A549 (cell line): ENCODE results near the gene LRRC73. TPM values are rescaled to one million over a fixed set of nuclear protein-coding genes. Genes with fewer than 3 reads are reported as not detected.

Experiments
- ATAC-seq, 2 experiments: fragments of 200-7000 bp in 1 of 2; fragments of >200 bp in 1 of 2; cut with Nextera tagmentation in 1 of 2; cut with Tn5 transposase in 1 of 2; 3 replicates each; pipeline versions ENCODE4 v1.8.0 to v1.9.1; 2018 to 2020; ENCODE audit warnings: mild to moderate bottlenecking in 1 of 2, moderate library complexity in 1 of 2
- CTCF ChIA-PET: fragments of 300-600 bp; sonication (Branson Sonifier 250); formaldehyde crosslinking; extraction: SDS; loops from one replicate; lab custom pipeline; 2021; ENCODE audit warnings: antibody characterized with exemption, inconsistent platforms; lab: Yijun Ruan, JAX
- POLR2A ChIA-PET: fragments of 350-600 bp; formaldehyde crosslinking; extraction: SDS; loops from one replicate; lab custom pipeline; 2021; ENCODE audit warnings: antibody characterized with exemption, inconsistent platforms; lab: Yijun Ruan, JAX
- DNase-seq, 2 experiments: peaks; one replicate each; pipeline versions ENCODE4 v3.0.0 to v3.0.0-alpha.2; 2011 to 2016; ENCODE audit warnings: low read depth in 1 of 2, low spot score in 1 of 2
- FAIRE-seq: peaks from 2 replicates; lab custom pipeline; 2011; peaks lifted over from hg19 to GRCh38; lab: Jason Lieb, UNC
- H3K27ac ChIP-seq, 2 experiments: fragments of >200 bp; sonication (Bioruptor Twin); formaldehyde crosslinking; 3 replicates each; pipeline ENCODE4 v1.5.1; 2016 to 2017
- H3K4me1 ChIP-seq: fragments of >200 bp; sonication (Bioruptor Twin); formaldehyde crosslinking; 3 replicates; pipeline ENCODE4 v1.6.1; 2016
- H3K4me2 ChIP-seq: fragments of >200 bp; sonication (Bioruptor Twin); formaldehyde crosslinking; 3 replicates; pipeline ENCODE4 v1.6.1; 2016
- H3K4me3 ChIP-seq: fragments of >200 bp; sonication (Bioruptor Twin); formaldehyde crosslinking; 3 replicates; pipeline ENCODE4 v1.5.1; 2016
- H3K9me3 ChIP-seq: fragments of >200 bp; sonication (Bioruptor Twin); formaldehyde crosslinking; 3 replicates; pipeline ENCODE4 v1.6.1; 2016
- ATOH8 ChIP-seq: fragments of 250-450 bp; sonication (Bioruptor Pico); IDR thresholded peaks from 2 replicates; pipeline ENCODE4 v1.5.0; 2020; ENCODE audit warnings: low read depth, mild to moderate bottlenecking, moderate library complexity
- CEBPB ChIP-seq, 2 experiments: fragments of >200 bp in 1 of 2; sonication (Bioruptor Twin) in 1 of 2; formaldehyde crosslinking in 1 of 2; IDR thresholded peaks; 2 replicates each; pipeline ENCODE4 v1.6.1; 2012 to 2016
- CHD2 ChIP-seq: fragments of 150-350 bp; IDR thresholded peaks from 2 replicates; pipeline ENCODE4 v1.6.1; 2014; ENCODE audit warnings: low read length; ENCODE audit not compliant: partially characterized antibody
- CHD4 ChIP-seq: fragments of 200-600 bp; sonication (generic); IDR thresholded peaks from 2 replicates; pipeline ENCODE4 v1.6.1; 2016; ENCODE audit warnings: antibody characterized with exemption, mild to moderate bottlenecking, borderline replicate concordance
- EHF ChIP-seq: fragments of 250-450 bp; sonication (Bioruptor Pico); IDR thresholded peaks from 2 replicates; pipeline ENCODE4 v1.5.0; 2020; ENCODE audit warnings: mild to moderate bottlenecking
- ESRRA ChIP-seq: fragments of 150-350 bp; IDR thresholded peaks from 2 replicates; pipeline ENCODE4 v1.6.1; 2014; ENCODE audit warnings: mild to moderate bottlenecking, low read length, borderline replicate concordance
- FOSB ChIP-seq: fragments of 250-450 bp; sonication (Bioruptor Pico); IDR thresholded peaks from 2 replicates; pipeline ENCODE4 v1.5.0; 2020; ENCODE audit warnings: mild to moderate bottlenecking, moderate library complexity
- FOSL2 ChIP-seq, 2 experiments: fragments of 450-650 bp in 1 of 2; fragments of >200 bp in 1 of 2; sonication (Bioruptor Twin) in 1 of 2; formaldehyde crosslinking; IDR thresholded peaks; 2 replicates each; pipeline versions ENCODE4 v1.5.0 to v1.6.1; 2016 to 2020; ENCODE audit warnings: mild to moderate bottlenecking in 1 of 2, moderate library complexity in 1 of 2
- GATA3 ChIP-seq: IDR thresholded peaks from 2 replicates; pipeline ENCODE4 v1.6.1; 2012; ENCODE audit warnings: borderline replicate concordance
- HDAC2 ChIP-seq: fragments of 200-600 bp; sonication (generic); IDR thresholded peaks from 2 replicates; pipeline ENCODE4 v1.6.1; 2016
- HEYL ChIP-seq: fragments of 250-450 bp; sonication (Bioruptor Pico); IDR thresholded peaks from 2 replicates; pipeline ENCODE4 v1.8.0; 2021; ENCODE audit warnings: mild to moderate bottlenecking, moderate library complexity
- HOXA7 ChIP-seq: fragments of 250-450 bp; sonication (Bioruptor Pico); IDR thresholded peaks from 2 replicates; pipeline ENCODE4 v1.5.0; 2020; ENCODE audit warnings: mild to moderate bottlenecking, moderate library complexity
- HOXB13 ChIP-seq: fragments of 250-450 bp; sonication (Bioruptor Pico); IDR thresholded peaks from 2 replicates; pipeline ENCODE4 v1.5.0; 2020; ENCODE audit warnings: low read depth, mild to moderate bottlenecking, moderate library complexity
- JUNB ChIP-seq: fragments of >200 bp; sonication (Bioruptor Twin); formaldehyde crosslinking; IDR thresholded peaks from 2 replicates; pipeline ENCODE4 v1.6.1; 2016
- KDM1A ChIP-seq: fragments of 200-600 bp; sonication (generic); IDR thresholded peaks from 2 replicates; pipeline ENCODE4 v1.6.1; 2016; ENCODE audit warnings: low read depth, mild to moderate bottlenecking
- MAFK ChIP-seq: fragments of 450-650 bp; IDR thresholded peaks from 2 replicates; pipeline ENCODE4 v1.6.1; 2014; ENCODE audit not compliant: partially characterized antibody
- MAX ChIP-seq: IDR thresholded peaks from 2 replicates; pipeline ENCODE4 v1.6.1; 2012
- MAZ ChIP-seq: fragments of 150-350 bp; IDR thresholded peaks from 2 replicates; pipeline ENCODE4 v1.6.1; 2014; ENCODE audit warnings: antibody characterized with exemption, low read depth, low read length, borderline replicate concordance
- NFE2L2 ChIP-seq: fragments of 150-350 bp; conservative IDR thresholded peaks from 2 replicates; pipeline ENCODE4 v1.6.1; 2014; ENCODE audit warnings: low read length
- PBX3 ChIP-seq: IDR thresholded peaks from 2 replicates; pipeline ENCODE4 v1.6.1; 2012
- POLR2A ChIP-seq: IDR thresholded peaks from 2 replicates; pipeline ENCODE4 v1.6.1; 2012; ENCODE audit warnings: mild to moderate bottlenecking, low read length
- REST ChIP-seq: fragments of 200-600 bp; sonication (generic); IDR thresholded peaks from 2 replicates; pipeline ENCODE4 v1.6.1; 2016; ENCODE audit warnings: antibody characterized with exemption, mild to moderate bottlenecking, moderate library complexity
- SREBF2 ChIP-seq: fragments of 450-650 bp; IDR thresholded peaks from 2 replicates; pipeline ENCODE4 v1.6.1; 2014; ENCODE audit warnings: mild to moderate bottlenecking, moderate library complexity
- TP53 ChIP-seq: fragments of 250-450 bp; sonication (Bioruptor Pico); IDR thresholded peaks from 2 replicates; pipeline ENCODE4 v1.5.0; 2021; ENCODE audit warnings: mild to moderate bottlenecking, moderate library complexity
- ZC3H11A ChIP-seq: fragments of 450-650 bp; IDR thresholded peaks from 2 replicates; pipeline ENCODE4 v1.6.1; 2014; ENCODE audit warnings: antibody characterized with exemption, mild to moderate bottlenecking
- ZFP36 ChIP-seq: fragments of 450-650 bp; IDR thresholded peaks from 2 replicates; pipeline ENCODE4 v1.6.1; 2014; ENCODE audit warnings: borderline replicate concordance; ENCODE audit not compliant: partially characterized antibody
- ZSCAN20 ChIP-seq: fragments of 250-450 bp; sonication (Bioruptor Pico); IDR thresholded peaks from 2 replicates; pipeline ENCODE4 v1.8.0; 2022; ENCODE audit warnings: mild to moderate bottlenecking, moderate library complexity
- WGBS: methylation state at CpG from one replicate; pipeline ENCODE4 v1.1.6; 2017; ENCODE audit errors: missing lambda C conversion rate; 5-methylcytosine and 5-hydroxymethylcytosine counted together
- polyA plus RNA-seq, 4 experiments: library from polyadenylated mRNA; depleted of rRNA in 3 of 4; stranded (reverse); fragments of >200 nt; fragmentation: RNase III in 1 of 4; extraction: RNeasy Plus Mini Kit Qiagen cat#74134 plus additional on column Dnase treatment in 1 of 4; gene quantifications; 2 replicates in 3 of 4; 3 replicates in 1 of 4; pipeline ENCODE4 v1.2.3, GENCODE V29; 2011 to 2017
- TF ChIP-seq, protein P1 (sequence below): fragments of >200 bp; sonication (Bioruptor Twin); formaldehyde crosslinking; IDR thresholded peaks from 3 replicates; pipeline ENCODE4 v1.6.1; 2016

LRRC73 gene
- polyA plus RNA-seq, 2 of the 4 experiments (the other 2 are of a cell fraction) = 0.26 to 0.72 TPM

DNA sequence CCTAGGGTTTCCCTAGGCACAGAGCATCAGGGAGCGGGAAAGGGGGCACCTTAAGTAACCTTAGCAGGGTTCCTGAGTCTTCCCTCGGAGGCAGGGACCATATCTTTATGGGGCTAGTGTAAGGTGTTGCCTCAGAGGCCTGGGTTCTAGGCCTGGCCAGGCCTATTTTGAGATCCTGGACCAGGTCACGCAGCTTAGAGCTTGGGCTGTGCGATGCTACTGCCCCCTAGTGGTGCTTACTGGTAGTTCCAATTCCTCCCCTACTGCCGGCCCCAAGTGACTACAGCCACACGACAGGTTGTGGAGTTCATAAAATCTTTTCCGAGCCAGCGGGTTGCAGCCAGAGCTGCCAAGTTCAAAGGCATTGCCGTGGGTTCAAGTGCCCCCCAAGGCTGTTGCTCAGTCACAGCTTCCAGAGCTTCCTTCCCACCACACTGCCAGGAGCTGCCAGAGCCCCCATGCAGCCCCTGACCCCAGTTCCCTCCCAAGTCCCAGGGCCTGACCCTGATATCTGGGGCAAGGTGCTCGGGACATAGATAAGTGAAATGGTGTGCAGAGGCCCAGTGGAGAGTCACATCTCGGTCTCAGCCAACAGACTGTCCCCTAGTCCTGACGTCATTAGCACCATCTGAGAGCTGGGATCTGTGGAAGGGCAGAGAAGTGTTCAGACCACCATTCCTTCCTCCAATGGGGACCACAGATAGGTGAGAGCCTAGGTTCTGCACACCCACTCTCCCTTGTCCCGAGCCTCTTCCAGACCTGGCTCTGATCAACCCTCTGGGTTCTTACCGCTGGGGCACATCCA lies 3.3 kb downstream of the LRRC73 start (continued):
- no peak for TF ChIP-seq EHF (CRISPR knock-in tag)

GRCh38 chr6:43506171-43506570 lies 4.0 kb downstream of the LRRC73 start:
- H3K4me2 ChIP-seq = no peak overlapping the region
- DNase-seq (no peak), ATAC-seq (no peak), FAIRE-seq (no peak)
- POLR2A ChIA-PET = interaction anchor here (0.8 kb wide), 1 partner anchor 52 kb away, joined by 3 read pairs; no protein-coding TSS in a partner anchor
- CTCF ChIA-PET = interaction anchor here (0.5 to 5.9 kb wide), 34 partner anchors 10 to 452 kb away, joined by 3 to 79 read pairs (median 6); partner anchors contain the start of genes CRIP3, DLK2, DNPH1 and POLR1C
- TF ChIP-seq HDAC2 (no peak), ZSCAN20 (no peak), EHF (CRISPR knock-in tag) (no peak), TP53 (CRISPR knock-in tag) (no peak), HOXB13 (CRISPR knock-in tag) (no peak), ZFP36 (no peak), MAFK (no peak), ATOH8 (CRISPR knock-in tag) (no peak), FOSL2 (IDR thresholded peaks at IDR 0.05) (no peak), FOSL2 (CRISPR knock-in tag; IDR thresholded peaks at IDR 0.05) (no peak), JUNB (no peak), CHD2 (no peak), HEYL (no peak), CHD4 (no peak), KDM1A (no peak), FOSB (CRISPR knock-in tag) (no peak), HOXA7 (no peak)
- TF ChIP-seq, protein P1, sequence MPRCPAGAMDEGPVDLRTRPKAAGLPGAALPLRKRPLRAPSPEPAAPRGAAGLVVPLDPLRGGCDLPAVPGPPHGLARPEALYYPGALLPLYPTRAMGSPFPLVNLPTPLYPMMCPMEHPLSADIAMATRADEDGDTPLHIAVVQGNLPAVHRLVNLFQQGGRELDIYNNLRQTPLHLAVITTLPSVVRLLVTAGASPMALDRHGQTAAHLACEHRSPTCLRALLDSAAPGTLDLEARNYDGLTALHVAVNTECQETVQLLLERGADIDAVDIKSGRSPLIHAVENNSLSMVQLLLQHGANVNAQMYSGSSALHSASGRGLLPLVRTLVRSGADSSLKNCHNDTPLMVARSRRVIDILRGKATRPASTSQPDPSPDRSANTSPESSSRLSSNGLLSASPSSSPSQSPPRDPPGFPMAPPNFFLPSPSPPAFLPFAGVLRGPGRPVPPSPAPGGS = no peak
- 78% methylated on average over 3 of the region's 3 CpGs for WGBS
- no peak overlapping the region for H3K27ac ChIP-seq
- H3K4me1 ChIP-seq = peaks cover 9% of the 10 kb centered on the region
- H3K4me3 ChIP-seq = no peak overlapping the region
- no peaks in the 10 kb centered on the region for H3K9me3 ChIP-seq

GRCh38 chr6:43505718-43506117 lies 4.4 kb downstream of the LRRC73 start:
- no peak for DNase-seq
- FAIRE-seq = no peak
- CTCF ChIA-PET = interaction anchor here (0.6 to 5.9 kb wide), 29 partner anchors 10 to 284 kb away, joined by 3 to 79 read pairs (median 6); partner anchors contain the start of genes CRIP3, DLK2, DNPH1 and POLR1C
- H3K9me3 ChIP-seq = no peaks in the 10 kb centered on the region
- H3K4me2 ChIP-seq = no peak overlapping the region
- no peak overlapping the region for H3K27ac ChIP-seq
- ATAC-seq = no peak
- WGBS = 56% methylated on average over 2 of the region's 6 CpGs
- H3K4me1 ChIP-seq = peaks cover 9% of the 10 kb centered on the region
- POLR2A ChIA-PET = no interaction called here
- no peak overlapping the region for H3K4me3 ChIP-seq
- TF ChIP-seq MAX (no peak), GATA3 (no peak), NFE2L2 (no peak), CHD2 (no peak), POLR2A (no peak), ESRRA (no peak), CHD4 (no peak), MAZ (no peak), ZSCAN20 (no peak), ZC3H11A (no peak), CEBPB (IDR thresholded peaks at IDR 0.05) (no peak), PBX3 (no peak), JUNB (no peak), SREBF2 (no peak), REST (no peak)
- TF ChIP-seq, protein P1 = no peak
